ENCODE measurements around the gene SCNN1B.

SCNN1B gene

GRCh38 chr16:23323224-23324030, 21.3 kb downstream of the SCNN1B start:
- no peak for DNase-seq

- DNase-seq = no peak
Measured at GRCh38 chr16:23324727-23325126, 22.6 kb downstream of the SCNN1B start.

GRCh38 chr16:23327836-23328235, 25.7 kb downstream of the SCNN1B start:
- DNase-seq = no peak

GRCh38 chr16:23330161-23330560, 28.1 kb downstream of the SCNN1B start:
- no peak for DNase-seq

- DNase-seq = no peak
Measured at GRCh38 chr16:23330583-23331249, 28.6 kb downstream of the SCNN1B start.

GRCh38 chr16:23333034-23333579, 31.0 kb downstream of the SCNN1B start:
- DNase-seq = no peak

GRCh38 chr16:23333831-23334456, 31.8 kb downstream of the SCNN1B start:
- DNase-seq = no peak

- DNase-seq = no peak
Measured at GRCh38 chr16:23334457-23334853, 32.4 kb downstream of the SCNN1B start.

GRCh38 chr16:23334950-23335349, 32.8 kb downstream of the SCNN1B start:
- no peak for DNase-seq

- DNase-seq = no peak
Measured at GRCh38 chr16:23337836-23338550, 35.9 kb downstream of the SCNN1B start.

GRCh38 chr16:23339787-23340186, 37.7 kb downstream of the SCNN1B start:
- DNase-seq = no peak

- DNase-seq = no peak
Measured at GRCh38 chr16:23342083-23342640, 40.1 kb downstream of the SCNN1B start.

GRCh38 chr16:23343643-23344612, 41.8 kb downstream of the SCNN1B start:
- DNase-seq = no peak

- no peak for DNase-seq
Measured at GRCh38 chr16:23345237-23345636, 43.1 kb downstream of the SCNN1B start.

GRCh38 chr16:23348579-23349469, 46.7 kb downstream of the SCNN1B start:
- no peak for DNase-seq

- DNase-seq = no peak
Measured at GRCh38 chr16:23351360-23351759, 49.3 kb downstream of the SCNN1B start.

- no peak for DNase-seq
Measured at GRCh38 chr16:23353440-23353839, 51.3 kb downstream of the SCNN1B start.

GRCh38 chr16:23354246-23354645, 52.1 kb downstream of the SCNN1B start:
- no peak for DNase-seq

- no peak for DNase-seq
Measured at GRCh38 chr16:23355106-23355670, 53.1 kb downstream of the SCNN1B start.

GRCh38 chr16:23356941-23357340, 54.8 kb downstream of the SCNN1B start:
- no peak for DNase-seq
